MM.1S (cell line): ENCODE measurements around the gene DPYSL5.

ENCODE experiments used
- DNase-seq: peaks from one replicate; pipeline ENCODE4 v3.0.0-alpha.2; 2015
- H2AFZ ChIP-seq: fragments of 300-600 bp; sonication (generic); 2 replicates; pipeline ENCODE4 v1.6.0; 2016; ENCODE audit warnings: antibody characterized with exemption, low read length
- H3F3A ChIP-seq: fragments of 300-600 bp; sonication (generic); 2 replicates; pipeline ENCODE4 v1.6.1; 2016; ENCODE audit warnings: mild to moderate bottlenecking, antibody characterized with exemption, low read length, moderate library complexity, mixed read lengths; ENCODE audit not compliant: insufficient read depth
- H3K27ac ChIP-seq: fragments of 300-600 bp; sonication (generic); 2 replicates; pipeline ENCODE4 v1.5.1; 2016; ENCODE audit warnings: mild to moderate bottlenecking, low read length
- H3K27me3 ChIP-seq: fragments of 300-600 bp; sonication (generic); replicated peaks from 2 replicates; pipeline ENCODE4 v1.6.0; 2016; ENCODE audit warnings: low read length; ENCODE audit not compliant: insufficient read depth
- H3K36me3 ChIP-seq: fragments of 300-600 bp; sonication (generic); replicated peaks from 2 replicates; pipeline ENCODE4 v1.6.1; 2016; ENCODE audit warnings: mild to moderate bottlenecking, low read length, mixed read lengths; ENCODE audit not compliant: insufficient read depth
- H3K4me1 ChIP-seq: fragments of 300-600 bp; sonication (generic); 2 replicates; pipeline ENCODE4 v1.6.1; 2016; ENCODE audit warnings: low read length, mixed read lengths
- H3K4me2 ChIP-seq: fragments of 300-600 bp; sonication (generic); 2 replicates; pipeline ENCODE4 v1.6.0; 2016; ENCODE audit warnings: low read depth, low read length
- H3K4me3 ChIP-seq: fragments of 300-600 bp; sonication (generic); 2 replicates; pipeline ENCODE4 v1.5.1; 2016; ENCODE audit warnings: low read length, mixed read lengths
- H3K79me2 ChIP-seq: fragments of 300-600 bp; sonication (generic); 2 replicates; pipeline ENCODE4 v1.6.1; 2016; ENCODE audit warnings: mixed run types, low read length, mixed read lengths
- H3K9ac ChIP-seq: fragments of 300-600 bp; sonication (generic); 2 replicates; pipeline ENCODE4 v1.6.1; 2016; ENCODE audit warnings: low read length, mixed read lengths
- H3K9me2 ChIP-seq: fragments of 300-600 bp; sonication (generic); replicated peaks from 2 replicates; pipeline ENCODE4 v1.6.1; 2016; ENCODE audit warnings: mild to moderate bottlenecking, low read length, mixed read lengths; ENCODE audit not compliant: insufficient read depth
- H3K9me3 ChIP-seq: fragments of 300-600 bp; sonication (generic); replicated peaks from 2 replicates; pipeline ENCODE4 v1.6.1; 2016; ENCODE audit warnings: mild to moderate bottlenecking, low read length, mixed read lengths; ENCODE audit not compliant: insufficient read depth
- H4K20me1 ChIP-seq: fragments of 300-600 bp; sonication (generic); 2 replicates; pipeline ENCODE4 v1.6.1; 2016; ENCODE audit warnings: mild to moderate bottlenecking, low read length, moderate library complexity, mixed read lengths; ENCODE audit not compliant: insufficient read depth
- CTCF ChIP-seq: fragments of 300-600 bp; sonication (generic); IDR thresholded peaks from 2 replicates; pipeline ENCODE4 v1.5.1; 2016; ENCODE audit warnings: antibody characterized with exemption, low read length, mixed read lengths
- EZH2 ChIP-seq: fragments of 300-600 bp; sonication (generic); optimal IDR thresholded peaks from 2 replicates; pipeline ENCODE3; 2017; ENCODE audit warnings: low read depth, mild to moderate bottlenecking, antibody characterized with exemption, low read length, mixed read lengths
- EZH2phosphoT487 ChIP-seq: fragments of 300-600 bp; sonication (generic); IDR thresholded peaks from 2 replicates; pipeline ENCODE4 v1.6.1; 2018; ENCODE audit warnings: antibody characterized with exemption, low read length

The DPYSL5 gene

GRCh38 chr2:26957041-26957440 is 109.1 kb downstream of the DPYSL5 start:
- Histone ChIP-seq H3K79me2 (no peaks in the 10 kb centered on the region), H2AFZ (no peak overlapping the region), H3K9me3 (no peaks in the 10 kb centered on the region), H3K4me2 (no peak overlapping the region), H3K9ac (no peak overlapping the region), H3K36me3 (no peaks in the 10 kb centered on the region), H4K20me1 (no peaks in the 10 kb centered on the region), H3K4me1 (no peaks in the 10 kb centered on the region), H3K4me3 (no peak overlapping the region), H3K27me3 (peaks cover 34% of the 10 kb centered on the region), H3F3A (no peaks in the 10 kb centered on the region), H3K9me2 (no peaks in the 10 kb centered on the region), H3K27ac (no peak overlapping the region)
- TF ChIP-seq EZH2: no peak
- TF ChIP-seq CTCF: no peak
- no peak for TF ChIP-seq EZH2phosphoT487
- DNase-seq: no peak

- Histone ChIP-seq H4K20me1 (no peaks in the 10 kb centered on the region), H3K9ac (no peak overlapping the region), H3K27ac (no peak overlapping the region), H3K4me3 (no peak overlapping the region), H3K79me2 (no peaks in the 10 kb centered on the region), H2AFZ (no peak overlapping the region), H3K36me3 (no peaks in the 10 kb centered on the region), H3K27me3 (peaks cover 31% of the 10 kb centered on the region), H3K9me3 (no peaks in the 10 kb centered on the region), H3K4me1 (no peaks in the 10 kb centered on the region), H3K4me2 (no peak overlapping the region), H3F3A (no peaks in the 10 kb centered on the region), H3K9me2 (no peaks in the 10 kb centered on the region)
- DNase-seq: no peak
- TF ChIP-seq EZH2phosphoT487: no peak
- no peak for TF ChIP-seq EZH2
- TF ChIP-seq CTCF: no peak
Observed at GRCh38 chr2:26957534-26957933, 109.6 kb downstream of the DPYSL5 start.

GRCh38 chr2:26959331-26959730 is 111.4 kb downstream of the DPYSL5 start:
- H3K79me2 ChIP-seq: no peaks in the 10 kb centered on the region
- H3K4me2 ChIP-seq: no peak overlapping the region
- peaks cover 31% of the 10 kb centered on the region for H3K27me3 ChIP-seq
- no peak for DNase-seq
- H3K9ac ChIP-seq: no peak overlapping the region
- H3K9me2 ChIP-seq: no peaks in the 10 kb centered on the region
- H3F3A ChIP-seq: no peaks in the 10 kb centered on the region
- no peaks in the 10 kb centered on the region for H3K36me3 ChIP-seq
- TF ChIP-seq EZH2phosphoT487: no peak
- TF ChIP-seq EZH2: no peak
- no peak for TF ChIP-seq CTCF
- no peaks in the 10 kb centered on the region for H3K9me3 ChIP-seq
- H4K20me1 ChIP-seq: no peaks in the 10 kb centered on the region
- no peak overlapping the region for H2AFZ ChIP-seq
- no peak overlapping the region for H3K4me3 ChIP-seq
- no peaks in the 10 kb centered on the region for H3K4me1 ChIP-seq
- no peak overlapping the region for H3K27ac ChIP-seq
